ENCODE measurements around the gene TFG. TPM values are rescaled to one million over a fixed set of nuclear protein-coding genes. Genes with fewer than 3 reads are reported as not detected.
A peak's percentile ranks its signal among the peaks of the same experiment; 100 is the strongest.

TFG gene
- total RNA-seq, 1 donor = 81.4 TPM

GRCh38 chr3:100697723-100698285 is 11.5 kb upstream of the TFG start:
- Histone ChIP-seq H3K4me1 (ENCODE audit: insufficient read depth, low read length) (no peaks in the 10 kb centered on the region), H3K36me3 (ENCODE audit: insufficient read depth, low read length) (no peaks in the 10 kb centered on the region), H3K4me2 (ENCODE audit: insufficient read depth, low read length) (no peak overlapping the region), H2AFZ (ENCODE audit: low read length) (no peak overlapping the region), H3K79me2 (ENCODE audit: insufficient read depth, low read length) (no peaks in the 10 kb centered on the region), H3K9me3 (ENCODE audit: low read depth, low read length) (no peaks in the 10 kb centered on the region), H3K27me3 (ENCODE audit: insufficient read depth, low read length) (peaks cover 44% of the 10 kb centered on the region), H3K27ac (ENCODE audit: low read depth, low read length) (no peak overlapping the region), H4K20me1 (ENCODE audit: insufficient read depth, low read length) (no peaks in the 10 kb centered on the region), H3K4me3 (ENCODE audit: insufficient read depth, low read length) (no peak overlapping the region)
- no peak for TF ChIP-seq CTCF (IDR thresholded peaks at IDR 0.05; ENCODE audit: extremely low read depth, low read depth, low read length)
- no peak for DNase-seq (ENCODE audit: insufficient read length, low spot score, missing footprints)

- Histone ChIP-seq H3K27ac (ENCODE audit: low read depth, low read length) (no peak overlapping the region), H3K9me3 (ENCODE audit: low read depth, low read length) (no peaks in the 10 kb centered on the region), H3K79me2 (ENCODE audit: insufficient read depth, low read length) (no peaks in the 10 kb centered on the region), H3K27me3 (ENCODE audit: insufficient read depth, low read length) (peaks cover 42% of the 10 kb centered on the region), H3K36me3 (ENCODE audit: insufficient read depth, low read length) (no peaks in the 10 kb centered on the region), H2AFZ (ENCODE audit: low read length) (no peak overlapping the region), H3K4me1 (ENCODE audit: insufficient read depth, low read length) (no peaks in the 10 kb centered on the region), H3K4me3 (ENCODE audit: insufficient read depth, low read length) (no peak overlapping the region), H4K20me1 (ENCODE audit: insufficient read depth, low read length) (no peaks in the 10 kb centered on the region), H3K4me2 (ENCODE audit: insufficient read depth, low read length) (no peak overlapping the region)
- no peak for TF ChIP-seq CTCF (IDR thresholded peaks at IDR 0.05; ENCODE audit: extremely low read depth, low read depth, low read length)
- no peak for DNase-seq (ENCODE audit: insufficient read length, low spot score, missing footprints)
Measured at GRCh38 chr3:100698736-100699135, 10.6 kb upstream of the TFG start.

GRCh38 chr3:100700708-100701107 is 8.6 kb upstream of the TFG start:
- no peak overlapping the region for H3K4me3 ChIP-seq (ENCODE audit: insufficient read depth, low read length)
- H3K4me2 ChIP-seq (ENCODE audit: insufficient read depth, low read length) = no peak overlapping the region
- no peak for TF ChIP-seq CTCF (IDR thresholded peaks at IDR 0.05; ENCODE audit: extremely low read depth, low read depth, low read length)
- H3K79me2 ChIP-seq (ENCODE audit: insufficient read depth, low read length) = no peaks in the 10 kb centered on the region
- DNase-seq (ENCODE audit: insufficient read length, low spot score, missing footprints) = no peak
- H3K27me3 ChIP-seq (ENCODE audit: insufficient read depth, low read length) = peaks cover 27% of the 10 kb centered on the region
- no peaks in the 10 kb centered on the region for H3K9me3 ChIP-seq (ENCODE audit: low read depth, low read length)
- H3K4me1 ChIP-seq (ENCODE audit: insufficient read depth, low read length) = no peaks in the 10 kb centered on the region
- no peaks in the 10 kb centered on the region for H3K36me3 ChIP-seq (ENCODE audit: insufficient read depth, low read length)
- no peak overlapping the region for H3K27ac ChIP-seq (ENCODE audit: low read depth, low read length)
- no peak overlapping the region for H2AFZ ChIP-seq (ENCODE audit: low read length)
- H4K20me1 ChIP-seq (ENCODE audit: insufficient read depth, low read length) = no peaks in the 10 kb centered on the region

- peak overlapping the region; percentile 21 for H2AFZ ChIP-seq (ENCODE audit: low read length)
- TF ChIP-seq CTCF (IDR thresholded peaks at IDR 0.05; ENCODE audit: extremely low read depth, low read depth, low read length) = no peak
- no peak for DNase-seq (ENCODE audit: insufficient read length, low spot score, missing footprints)
Measured at GRCh38 chr3:100702082-100702979, 7.0 kb upstream of the TFG start.

More at GRCh38 chr3:100702082-100702979, 7.0 kb upstream of the TFG start:
- peaks cover 15% of the 10 kb centered on the region for H3K27me3 ChIP-seq (ENCODE audit: insufficient read depth, low read length)
- no peaks in the 10 kb centered on the region for H3K79me2 ChIP-seq (ENCODE audit: insufficient read depth, low read length)
- H3K27ac ChIP-seq (ENCODE audit: low read depth, low read length) = no peak overlapping the region
- no peaks in the 10 kb centered on the region for H3K4me1 ChIP-seq (ENCODE audit: insufficient read depth, low read length)
- no peaks in the 10 kb centered on the region for H3K9me3 ChIP-seq (ENCODE audit: low read depth, low read length)
- H3K36me3 ChIP-seq (ENCODE audit: insufficient read depth, low read length) = no peaks in the 10 kb centered on the region
- no peak overlapping the region for H3K4me3 ChIP-seq (ENCODE audit: insufficient read depth, low read length)
- no peak overlapping the region for H3K4me2 ChIP-seq (ENCODE audit: insufficient read depth, low read length)
- no peaks in the 10 kb centered on the region for H4K20me1 ChIP-seq (ENCODE audit: insufficient read depth, low read length)

Measured in osteoblast (primary cell).